ENCODE data around the gene NUP88.

DNA sequence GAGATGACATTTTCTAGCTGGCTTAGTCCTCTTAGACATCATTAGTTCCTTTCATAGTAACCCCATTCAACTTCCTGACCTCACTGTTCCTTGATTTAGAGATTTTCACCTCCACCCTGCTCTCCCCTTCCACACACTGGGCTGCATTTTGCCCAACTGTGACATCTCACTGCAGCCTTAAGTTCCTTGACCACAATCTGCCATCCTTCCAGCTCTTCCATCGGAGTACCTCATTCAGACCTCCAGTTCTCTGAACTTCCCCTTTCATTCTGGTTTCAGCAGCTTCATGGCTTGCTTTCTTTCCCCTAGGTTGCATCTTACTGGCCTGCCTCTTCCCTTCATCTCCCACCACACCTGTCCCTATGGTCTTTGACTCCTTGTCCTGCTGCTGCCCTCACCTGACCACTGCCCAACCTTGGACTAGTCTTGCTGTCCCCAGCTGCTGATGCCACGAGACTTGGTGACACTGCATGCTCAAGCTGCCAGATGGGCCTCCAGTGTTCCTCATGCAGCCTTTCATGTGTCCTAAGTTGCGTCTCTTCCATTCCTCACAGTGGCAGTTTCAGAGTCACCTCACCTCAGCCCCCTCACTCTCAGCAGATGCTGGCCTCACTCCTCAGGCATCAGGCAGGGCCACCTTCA is 40.8 kb downstream of the NUP88 start:
- no peak for TF ChIP-seq NFRKB (IDR thresholded peaks at IDR 0.05)
- TF ChIP-seq ELF4 (IDR thresholded peaks at IDR 0.05): no peak
- no peak for TF ChIP-seq BHLHE40 (IDR thresholded peaks at IDR 0.05; ENCODE audit: borderline replicate concordance)
- no peak for TF ChIP-seq FOXK2 (IDR thresholded peaks at IDR 0.05)
- TF ChIP-seq SUZ12 (IDR thresholded peaks at IDR 0.05): no peak
- TF ChIP-seq L3MBTL2 (conservative IDR thresholded peaks at IDR 0.05): no peak
- TF ChIP-seq FOXM1 (IDR thresholded peaks at IDR 0.05; ENCODE audit: borderline replicate concordance): no peak
- TF ChIP-seq ARNT (IDR thresholded peaks at IDR 0.05): no peak
- TF ChIP-seq ZNF384 (IDR thresholded peaks at IDR 0.05): no peak
- TF ChIP-seq PKNOX1 (IDR thresholded peaks at IDR 0.05): no peak
